ENCODE data around the gene GRWD1. TPM values are rescaled to one million over a fixed set of nuclear protein-coding genes. Genes with fewer than 3 reads are reported as not detected.

Gene GRWD1
- total RNA-seq, 1 donor from 2014 or later: 38.4 TPM

GRCh38 chr19:48452289-48453190, 6.8 kb downstream of the GRWD1 start:
- no peak for TF ChIP-seq CTCF (IDR thresholded peaks at IDR 0.05)
- H3K27ac Mint-ChIP-seq (ENCODE audit: unreplicated experiment): no peak overlapping the region
- H3K27me3 Mint-ChIP-seq (ENCODE audit: unreplicated experiment): no peaks in the 10 kb centered on the region
- no peak for DNase-seq (ENCODE audit: extremely low spot score, unreplicated experiment)
- H3K36me3 Mint-ChIP-seq (ENCODE audit: unreplicated experiment): peaks cover 33% of the 10 kb centered on the region
- H3K9me3 Mint-ChIP-seq (ENCODE audit: unreplicated experiment): no peaks in the 10 kb centered on the region
- H3K4me1 Mint-ChIP-seq (ENCODE audit: unreplicated experiment): peaks cover 2% of the 10 kb centered on the region
- no peak overlapping the region for H3K4me3 Mint-ChIP-seq (ENCODE audit: unreplicated experiment)

- Mint-ChIP-seq H3K4me1 (ENCODE audit: unreplicated experiment) (peaks cover 2% of the 10 kb centered on the region), H3K27ac (ENCODE audit: unreplicated experiment) (no peak overlapping the region), H3K4me3 (ENCODE audit: unreplicated experiment) (no peak overlapping the region), H3K27me3 (ENCODE audit: unreplicated experiment) (no peaks in the 10 kb centered on the region), H3K36me3 (ENCODE audit: unreplicated experiment) (peaks cover 22% of the 10 kb centered on the region), H3K9me3 (ENCODE audit: unreplicated experiment) (no peaks in the 10 kb centered on the region)
- TF ChIP-seq CTCF (IDR thresholded peaks at IDR 0.05): no peak
- DNase-seq (ENCODE audit: extremely low spot score, unreplicated experiment): no peak
Observed at GRCh38 chr19:48454150-48454730, 8.5 kb downstream of the GRWD1 start.

DNA sequence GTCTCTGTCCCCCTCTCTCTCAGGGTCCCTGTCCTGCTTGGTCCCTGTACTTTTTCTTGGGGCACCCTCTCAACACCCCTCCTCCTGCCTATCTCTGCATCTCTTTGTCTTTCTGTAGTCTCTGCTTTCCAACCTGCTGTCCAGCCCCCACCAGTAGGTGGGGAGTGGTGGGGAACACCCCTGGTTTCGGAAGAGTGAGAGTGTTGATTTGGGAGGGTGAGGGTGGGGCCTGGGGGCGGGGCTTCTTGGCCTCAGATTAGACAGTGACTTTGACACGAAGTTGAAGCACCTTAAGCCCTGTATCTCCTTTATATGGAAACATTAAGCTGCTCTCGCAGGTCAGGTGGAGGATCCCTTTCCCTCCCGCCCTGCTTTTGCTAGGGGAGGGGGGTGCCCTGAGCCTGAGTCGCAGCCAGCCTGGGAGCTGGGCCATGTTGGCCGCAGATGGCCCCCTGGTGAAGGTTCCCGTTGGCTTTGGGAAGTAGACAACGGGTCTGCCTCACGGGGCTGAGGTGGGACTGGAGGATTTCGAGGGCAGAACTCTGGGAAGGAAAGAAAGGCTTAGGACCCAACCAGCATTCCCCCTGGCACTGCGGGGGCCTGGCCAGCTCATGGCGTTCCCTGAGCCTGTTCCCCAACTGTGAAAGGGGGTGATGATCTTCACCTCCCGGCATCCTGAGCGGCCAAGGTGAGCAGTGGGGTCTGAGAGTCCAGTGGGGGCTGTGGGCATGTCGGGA, 9.6 kb downstream of the GRWD1 start, which contains the start of gene KCNJ14:
TSS of gene KCNJ14 (plus strand) at position 404 of the 737 bp plus-strand sequence. CDS start 6,151 bp downstream, outside the sequence.
- H3K4me1 Mint-ChIP-seq (ENCODE audit: unreplicated experiment): peaks cover 2% of the 10 kb centered on the region
- H3K36me3 Mint-ChIP-seq (ENCODE audit: unreplicated experiment): peaks cover 17% of the 10 kb centered on the region
- no peak within 1 kb of the TSS for H3K4me3 Mint-ChIP-seq (ENCODE audit: unreplicated experiment)
- no peak for DNase-seq (ENCODE audit: extremely low spot score, unreplicated experiment)
- no peaks in the 10 kb centered on the region for H3K27me3 Mint-ChIP-seq (ENCODE audit: unreplicated experiment)
- no peak within 1 kb of the TSS for H3K27ac Mint-ChIP-seq (ENCODE audit: unreplicated experiment)
- H3K9me3 Mint-ChIP-seq (ENCODE audit: unreplicated experiment): no peaks in the 10 kb centered on the region
- TF ChIP-seq CTCF (IDR thresholded peaks at IDR 0.05): no peak

DNA sequence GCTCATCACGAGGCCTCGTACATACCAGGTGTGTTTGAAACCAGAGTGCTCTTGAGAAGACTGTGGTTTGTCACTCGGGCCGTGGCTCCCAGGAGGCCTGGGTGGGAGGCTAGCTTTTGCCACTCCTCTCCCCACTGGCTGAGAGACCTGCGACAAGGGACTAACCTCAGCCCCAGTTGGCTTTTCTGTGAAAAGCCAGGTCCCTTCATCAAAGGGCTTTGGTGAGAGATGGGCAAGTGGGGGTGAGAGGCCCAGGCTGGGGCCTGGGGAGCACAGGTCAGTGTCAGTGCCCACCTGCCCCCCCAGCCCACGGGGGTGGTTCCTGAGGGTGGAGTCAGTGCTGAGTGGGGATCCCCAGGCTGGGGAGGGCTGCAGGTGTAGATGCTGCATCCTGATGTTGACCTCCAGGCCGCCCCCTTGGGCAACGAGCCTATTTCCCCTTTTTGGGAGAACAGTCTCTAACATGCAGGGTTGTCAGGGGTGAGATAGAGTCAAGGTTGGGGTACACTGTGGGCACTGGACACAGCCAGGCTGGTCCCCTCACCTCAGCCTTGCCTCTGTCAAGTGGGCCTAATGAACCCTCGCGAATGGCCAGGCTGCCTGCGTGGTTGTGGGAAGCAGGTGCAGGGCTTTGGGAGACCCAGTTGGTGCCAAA, 10.3 kb downstream of the GRWD1 start:
- Mint-ChIP-seq H3K4me1 (ENCODE audit: unreplicated experiment) (peaks cover 2% of the 10 kb centered on the region), H3K27ac (ENCODE audit: unreplicated experiment) (no peak overlapping the region), H3K4me3 (ENCODE audit: unreplicated experiment) (no peak overlapping the region), H3K27me3 (ENCODE audit: unreplicated experiment) (no peaks in the 10 kb centered on the region), H3K9me3 (ENCODE audit: unreplicated experiment) (no peaks in the 10 kb centered on the region), H3K36me3 (ENCODE audit: unreplicated experiment) (peaks cover 17% of the 10 kb centered on the region)
- no peak for DNase-seq (ENCODE audit: extremely low spot score, unreplicated experiment)
- no peak for TF ChIP-seq CTCF (IDR thresholded peaks at IDR 0.05)
